ENCODE data around the gene PLEKHG5. TPM values are rescaled to one million over a fixed set of nuclear protein-coding genes. Genes with fewer than 3 reads are reported as not detected.

The PLEKHG5 gene
- total RNA-seq, 1 donor from 2014 or later = 17.2 TPM

- no peaks in the 10 kb centered on the region for H3K9me3 ChIP-seq
- no peaks in the 10 kb centered on the region for H3K27me3 ChIP-seq
- intact Hi-C loops (cut with DNase I) = loop anchor here (10.0 kb wide), 1 partner anchor 162 kb away; no protein-coding TSS in a partner anchor
- no peaks in the 10 kb centered on the region for H3K36me3 ChIP-seq
- no peak for DNase-seq (ENCODE audit: extremely low spot score in 2 of 2)
- peaks cover 23% of the 10 kb centered on the region for H3K4me1 ChIP-seq
- H3K4me3 ChIP-seq = no peak overlapping the region
- no peak for TF ChIP-seq POLR2A (IDR thresholded peaks at IDR 0.05)
- TF ChIP-seq POLR2AphosphoS5 (IDR thresholded peaks at IDR 0.05; ENCODE audit: insufficient read depth in 1 of 2, low read depth in 1 of 2) = no peak
- TF ChIP-seq CTCF (IDR thresholded peaks at IDR 0.05) = no peak
- H3K27ac ChIP-seq = no peak overlapping the region
These were observed 8.3 kb downstream of the PLEKHG5 start for GRCh38 chr1:6483017-6483760.

- peaks cover 20% of the 10 kb centered on the region for H3K4me1 ChIP-seq
- H3K27me3 ChIP-seq = no peaks in the 10 kb centered on the region
- TF ChIP-seq POLR2AphosphoS5 (IDR thresholded peaks at IDR 0.05; ENCODE audit: insufficient read depth in 1 of 2, low read depth in 1 of 2) (no peak), CTCF (IDR thresholded peaks at IDR 0.05) (no peak), POLR2A (IDR thresholded peaks at IDR 0.05) (no peak)
- H3K9me3 ChIP-seq = no peaks in the 10 kb centered on the region
- H3K4me3 ChIP-seq = no peak overlapping the region
- no peaks in the 10 kb centered on the region for H3K36me3 ChIP-seq
- DNase-seq (ENCODE audit: extremely low spot score in 2 of 2) = no peak
- H3K27ac ChIP-seq = no peak overlapping the region
- intact Hi-C loops (cut with DNase I) = loop anchor here (10.0 kb wide), 1 partner anchor 163 kb away; no protein-coding TSS in a partner anchor
These were observed 9.6 kb downstream of the PLEKHG5 start for GRCh38 chr1:6481820-6482219.

- TF ChIP-seq POLR2A (IDR thresholded peaks at IDR 0.05) = no peak
- no peak for TF ChIP-seq CTCF (IDR thresholded peaks at IDR 0.05)
- no peak for TF ChIP-seq POLR2AphosphoS5 (IDR thresholded peaks at IDR 0.05; ENCODE audit: insufficient read depth in 1 of 2, low read depth in 1 of 2)
- intact Hi-C loops (cut with DNase I) = no loop called here
- peaks cover 0 to 10% of the 10 kb centered on the region in 2 donors for H3K36me3 ChIP-seq
These were observed 14.2 kb downstream of the PLEKHG5 start for GRCh38 chr1:6477039-6477820.

GRCh38 chr1:6476483-6476882 is 15.0 kb downstream of the PLEKHG5 start:
- intact Hi-C loops (cut with DNase I) = no loop called here
- no peak overlapping the region for H3K4me3 ChIP-seq
- peaks cover 0 to 10% of the 10 kb centered on the region in 2 donors for H3K36me3 ChIP-seq

More at GRCh38 chr1:6477039-6477820, 14.2 kb downstream of the PLEKHG5 start:
- Histone ChIP-seq H3K27me3 (no peaks in the 10 kb centered on the region), H3K4me1 (no peaks in the 10 kb centered on the region), H3K27ac (no peak overlapping the region), H3K4me3 (no peak overlapping the region), H3K9me3 (no peaks in the 10 kb centered on the region)
- no peak for DNase-seq (ENCODE audit: extremely low spot score in 2 of 2)

More at GRCh38 chr1:6476483-6476882, 15.0 kb downstream of the PLEKHG5 start:
- TF ChIP-seq POLR2A (IDR thresholded peaks at IDR 0.05) (no peak), CTCF (IDR thresholded peaks at IDR 0.05) (no peak), POLR2AphosphoS5 (IDR thresholded peaks at IDR 0.05; ENCODE audit: insufficient read depth in 1 of 2, low read depth in 1 of 2) (no peak)
- no peaks in the 10 kb centered on the region for H3K27me3 ChIP-seq
- no peaks in the 10 kb centered on the region for H3K9me3 ChIP-seq
- H3K27ac ChIP-seq = no peak overlapping the region
- DNase-seq (ENCODE audit: extremely low spot score in 2 of 2) = no peak
- H3K4me1 ChIP-seq = no peaks in the 10 kb centered on the region

Data from vagina (tissue), 2 donors.